Esophagus squamous epithelium (tissue), 4 donors: Measurements from ENCODE around the gene BTAF1.

ENCODE experiments used
- CTCF ChIP-seq, 6 experiments: fragments of 450-650 bp in 4 of 6; fragments of 200-600 bp in 2 of 6; sonication (generic) in 2 of 6; IDR thresholded peaks; one replicate each; pipeline ENCODE4 v1.5.1; 2016 to 2019; ENCODE audit warnings: antibody characterized with exemption in 6 of 6, mild to moderate bottlenecking in 4 of 6, moderate library complexity in 4 of 6
- POLR2A ChIP-seq, 4 donors: fragments of 450-650 bp; IDR thresholded peaks; one replicate each; pipeline ENCODE4 v1.6.1; 2017; ENCODE audit warnings: antibody characterized with exemption in 4 of 4, mild to moderate bottlenecking in 4 of 4, moderate library complexity in 3 of 4

GRCh38 chr10:91909117-91909677, 14.4 kb upstream of the BTAF1 start, which contains the start of gene FGFBP3:
- TF ChIP-seq CTCF (IDR thresholded peaks at IDR 0.05) (no peak), POLR2A (IDR thresholded peaks at IDR 0.05) (no peak)
